Muscle of back (tissue), 10 donors: ENCODE results near the gene PPP1R14D. TPM values are rescaled to one million over a fixed set of nuclear protein-coding genes. Genes with fewer than 3 reads are reported as not detected.

ENCODE experiments used
- polyA plus RNA-seq, 10 donors: library from polyadenylated mRNA; unstranded; fragments of 120-200 nt; gene quantifications; one replicate each; pipeline ENCODE4 v1.2.1, GENCODE V29; 2013; ENCODE audit not compliant: insufficient read length in 10 of 10

Gene PPP1R14D
- polyA plus RNA-seq, 10 donors = not detected

Other genes starting within 250 kb of the PPP1R14D start
- gene KNL1, start 234.5 kb downstream of the PPP1R14D start, polyA plus RNA-seq = 10 to 100 TPM in 7 of 10 donors, 1 to 10 TPM in 3; 6.8 to 16.6 (median 12.1) TPM
- 10 to 100 TPM in 2 of 10 donors, 1 to 10 TPM in 8; 6.4 to 16.4 (median 8.8) TPM for gene RAD51, start 133.5 kb downstream of the PPP1R14D start, polyA plus RNA-seq
- gene RMDN3, start 73.5 kb downstream of the PPP1R14D start, polyA plus RNA-seq = 10 to 100 TPM; 17.4 to 26.7 (median 22.2) TPM
- 1 to 10 TPM; 1.3 to 7.9 (median 4.7) TPM for gene GCHFR, start 64.6 kb downstream of the PPP1R14D start, polyA plus RNA-seq
- gene C15orf62, start 58.7 kb downstream of the PPP1R14D start, polyA plus RNA-seq = 1 to 10 TPM in 6 of 10 donors, under 1 TPM in 4; 0.68 to 2.4 (median 1.3) TPM
- 10 to 100 TPM; 13.6 to 21.1 (median 18.1) TPM for gene ZFYVE19, start 21.6 kb downstream of the PPP1R14D start, polyA plus RNA-seq
- gene DNAJC17, start 21.2 kb downstream of the PPP1R14D start, polyA plus RNA-seq = 10 to 100 TPM; 19.4 to 29.1 (median 23.7) TPM
- 10 to 100 TPM in 2 of 10 donors, 1 to 10 TPM in 1, under 1 TPM in 7; 0.24 to 11.2 (median 0.58) TPM for gene SPINT1, start 15.3 kb upstream of the PPP1R14D start, polyA plus RNA-seq
- gene RHOV, start 45.5 kb upstream of the PPP1R14D start, polyA plus RNA-seq = 1 to 10 TPM in 2 of 10 donors, under 1 TPM in 8; 0.12 to 4.4 (median 0.24) TPM
- gene VPS18, start 65.7 kb upstream of the PPP1R14D start, polyA plus RNA-seq = 10 to 100 TPM in 4 of 10 donors, 1 to 10 TPM in 6; 7.8 to 12.4 (median 9.3) TPM
- 10 to 100 TPM in 8 of 10 donors, 1 to 10 TPM in 2; 9.7 to 19.0 (median 11.6) TPM for gene DLL4, start 100.6 kb upstream of the PPP1R14D start, polyA plus RNA-seq
- 1 to 10 TPM; 1.3 to 6.5 (median 3.1) TPM for gene CHAC1, start 124.8 kb upstream of the PPP1R14D start, polyA plus RNA-seq